ENCODE measurements around the gene COL4A2.

DNA sequence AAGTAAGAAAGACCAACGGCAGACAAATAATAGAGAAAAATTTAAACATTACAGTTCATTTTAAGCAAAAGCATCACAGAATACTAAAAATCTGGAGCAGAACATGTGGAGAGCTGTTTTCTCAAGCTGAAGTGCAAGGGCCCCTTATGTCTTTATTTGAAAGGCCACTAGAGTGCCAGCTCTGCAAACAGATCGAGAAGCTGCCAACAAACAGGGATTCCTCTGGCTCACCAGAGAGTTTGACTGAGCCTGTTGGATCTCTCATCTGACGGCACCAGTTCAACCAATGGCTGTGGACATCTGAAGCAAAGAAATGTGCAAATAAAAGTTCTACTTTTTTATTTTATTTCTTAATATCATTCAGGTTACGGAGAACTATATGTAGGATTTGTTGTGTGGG is 119.7 kb downstream of the COL4A2 start:
- TF ChIP-seq GATA2 (IDR thresholded peaks at IDR 0.05; ENCODE audit: low read depth, low read length) (no peak), GATA3 (IDR thresholded peaks at IDR 0.05; ENCODE audit: low read depth, low read length) (no peak)

All from SH-SY5Y (cell line).